Measurements from ENCODE around the gene ASPA. TPM values are rescaled to one million over a fixed set of nuclear protein-coding genes. Genes with fewer than 3 reads are reported as not detected.

Gene ASPA
- total RNA-seq, 1 donor from 2014 or later, result 8.2 TPM

DNA sequence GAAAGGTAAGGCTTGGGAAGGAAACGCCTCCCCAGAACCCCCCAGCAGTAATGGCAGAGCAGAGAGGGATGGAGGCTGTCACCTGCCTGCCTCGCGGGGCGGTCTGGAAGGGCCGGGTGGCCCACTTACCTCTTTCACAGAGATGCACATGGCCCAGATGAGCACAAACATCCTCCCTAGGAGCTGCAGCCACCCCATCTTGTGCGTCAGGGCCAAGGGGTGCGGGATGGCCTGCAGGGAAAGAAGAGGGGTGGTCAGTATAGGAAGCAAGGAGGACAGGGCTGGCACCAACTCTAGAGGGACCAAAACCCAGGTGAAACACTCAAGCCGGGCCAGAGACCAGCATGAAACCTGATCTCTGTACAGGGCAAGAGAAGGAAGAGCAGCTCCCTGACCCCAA lies 52.1 kb downstream of the ASPA start:
- H3K27ac ChIP-seq, result no peak overlapping the region
- no peak for ATAC-seq
- no peak for DNase-seq
- no peaks in the 10 kb centered on the region for H3K36me3 ChIP-seq
- H3K9me3 ChIP-seq, result no peaks in the 10 kb centered on the region
- TF ChIP-seq, protein P1, sequence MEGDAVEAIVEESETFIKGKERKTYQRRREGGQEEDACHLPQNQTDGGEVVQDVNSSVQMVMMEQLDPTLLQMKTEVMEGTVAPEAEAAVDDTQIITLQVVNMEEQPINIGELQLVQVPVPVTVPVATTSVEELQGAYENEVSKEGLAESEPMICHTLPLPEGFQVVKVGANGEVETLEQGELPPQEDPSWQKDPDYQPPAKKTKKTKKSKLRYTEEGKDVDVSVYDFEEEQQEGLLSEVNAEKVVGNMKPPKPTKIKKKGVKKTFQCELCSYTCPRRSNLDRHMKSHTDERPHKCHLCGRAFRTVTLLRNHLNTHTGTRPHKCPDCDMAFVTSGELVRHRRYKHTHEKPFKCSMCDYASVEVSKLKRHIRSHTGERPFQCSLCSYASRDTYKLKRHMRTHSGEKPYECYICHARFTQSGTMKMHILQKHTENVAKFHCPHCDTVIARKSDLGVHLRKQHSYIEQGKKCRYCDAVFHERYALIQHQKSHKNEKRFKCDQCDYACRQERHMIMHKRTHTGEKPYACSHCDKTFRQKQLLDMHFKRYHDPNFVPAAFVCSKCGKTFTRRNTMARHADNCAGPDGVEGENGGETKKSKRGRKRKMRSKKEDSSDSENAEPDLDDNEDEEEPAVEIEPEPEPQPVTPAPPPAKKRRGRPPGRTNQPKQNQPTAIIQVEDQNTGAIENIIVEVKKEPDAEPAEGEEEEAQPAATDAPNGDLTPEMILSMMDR (IDR thresholded peaks at IDR 0.05), result no peak
- intact Hi-C loops (cut with DNase I), result no loop called here
- H3K27me3 ChIP-seq (ENCODE audit: low read depth), result peaks cover 5% of the 10 kb centered on the region
- H3K4me3 ChIP-seq, result no peak overlapping the region
- no peaks in the 10 kb centered on the region for H3K4me1 ChIP-seq

DNA sequence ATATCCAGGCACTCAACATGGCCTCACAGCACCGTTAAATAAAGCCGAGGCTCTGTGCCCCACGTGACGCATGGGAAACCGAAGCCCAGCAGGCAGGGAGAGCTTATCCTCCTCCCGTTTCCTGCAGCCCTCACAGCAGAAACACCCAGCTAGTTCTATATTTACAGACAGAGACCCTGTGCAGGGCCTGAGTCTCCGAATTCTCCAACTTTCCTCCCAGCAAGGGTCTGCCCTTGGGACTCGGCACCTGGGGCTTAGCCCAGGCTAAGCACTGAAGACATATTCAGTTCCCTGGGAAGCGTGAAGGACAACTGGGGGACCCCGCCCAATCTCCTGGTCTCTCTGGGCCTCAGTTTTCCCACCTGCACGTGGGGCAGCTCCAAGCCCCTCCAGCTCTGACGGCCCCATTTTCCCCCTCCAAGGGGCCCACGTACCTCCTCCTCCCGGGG lies 52.6 kb downstream of the ASPA start:
- Histone ChIP-seq H3K9me3 (no peaks in the 10 kb centered on the region), H3K4me3 (no peak overlapping the region), H3K27me3 (ENCODE audit: low read depth) (peaks cover 5% of the 10 kb centered on the region), H3K36me3 (no peaks in the 10 kb centered on the region), H3K4me1 (no peaks in the 10 kb centered on the region), H3K27ac (no peak overlapping the region)
- DNase-seq (no peak), ATAC-seq (no peak)
- TF ChIP-seq, protein P1 (IDR thresholded peaks at IDR 0.05), result no peak
- intact Hi-C loops (cut with DNase I), result no loop called here

DNA sequence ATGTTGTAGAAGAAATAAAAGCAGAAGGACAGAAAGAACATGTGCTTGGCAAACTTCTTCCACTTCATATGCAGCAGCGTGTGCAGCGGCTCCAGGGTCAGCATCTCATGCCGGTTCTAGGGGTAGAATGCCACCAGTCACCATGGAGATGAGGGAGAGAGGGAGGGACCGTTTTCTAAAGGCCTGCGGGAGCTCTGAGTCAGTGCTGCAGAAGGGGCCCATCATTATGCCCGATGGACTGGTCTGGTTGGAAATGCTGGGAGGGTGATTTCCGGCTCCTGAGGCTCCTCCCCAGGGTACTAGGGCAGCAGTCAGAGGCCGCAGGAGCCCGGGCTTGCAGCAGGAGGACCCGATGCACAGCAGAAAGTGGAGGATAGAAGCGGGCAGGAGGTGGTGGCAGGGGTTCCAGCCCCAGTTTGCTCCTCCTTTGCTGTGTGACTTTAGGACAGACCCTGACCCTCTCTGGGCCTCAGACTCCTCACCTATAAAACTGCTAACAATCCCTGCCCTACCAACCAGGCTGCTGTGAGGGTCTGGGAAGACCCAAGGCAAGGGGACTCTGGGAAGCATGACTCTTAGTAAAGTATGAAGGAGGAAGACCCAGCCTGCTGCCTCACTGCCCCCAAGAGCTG lies 53.2 kb downstream of the ASPA start:
- no peak for DNase-seq
- Histone ChIP-seq H3K27me3 (ENCODE audit: low read depth) (peaks cover 5% of the 10 kb centered on the region), H3K9me3 (no peaks in the 10 kb centered on the region), H3K27ac (no peak overlapping the region), H3K4me3 (no peak overlapping the region), H3K4me1 (no peaks in the 10 kb centered on the region), H3K36me3 (no peaks in the 10 kb centered on the region)
- intact Hi-C loops (cut with DNase I), result no loop called here
- TF ChIP-seq, protein P1 (IDR thresholded peaks at IDR 0.05), result no peak
- ATAC-seq, result no peak

DNA sequence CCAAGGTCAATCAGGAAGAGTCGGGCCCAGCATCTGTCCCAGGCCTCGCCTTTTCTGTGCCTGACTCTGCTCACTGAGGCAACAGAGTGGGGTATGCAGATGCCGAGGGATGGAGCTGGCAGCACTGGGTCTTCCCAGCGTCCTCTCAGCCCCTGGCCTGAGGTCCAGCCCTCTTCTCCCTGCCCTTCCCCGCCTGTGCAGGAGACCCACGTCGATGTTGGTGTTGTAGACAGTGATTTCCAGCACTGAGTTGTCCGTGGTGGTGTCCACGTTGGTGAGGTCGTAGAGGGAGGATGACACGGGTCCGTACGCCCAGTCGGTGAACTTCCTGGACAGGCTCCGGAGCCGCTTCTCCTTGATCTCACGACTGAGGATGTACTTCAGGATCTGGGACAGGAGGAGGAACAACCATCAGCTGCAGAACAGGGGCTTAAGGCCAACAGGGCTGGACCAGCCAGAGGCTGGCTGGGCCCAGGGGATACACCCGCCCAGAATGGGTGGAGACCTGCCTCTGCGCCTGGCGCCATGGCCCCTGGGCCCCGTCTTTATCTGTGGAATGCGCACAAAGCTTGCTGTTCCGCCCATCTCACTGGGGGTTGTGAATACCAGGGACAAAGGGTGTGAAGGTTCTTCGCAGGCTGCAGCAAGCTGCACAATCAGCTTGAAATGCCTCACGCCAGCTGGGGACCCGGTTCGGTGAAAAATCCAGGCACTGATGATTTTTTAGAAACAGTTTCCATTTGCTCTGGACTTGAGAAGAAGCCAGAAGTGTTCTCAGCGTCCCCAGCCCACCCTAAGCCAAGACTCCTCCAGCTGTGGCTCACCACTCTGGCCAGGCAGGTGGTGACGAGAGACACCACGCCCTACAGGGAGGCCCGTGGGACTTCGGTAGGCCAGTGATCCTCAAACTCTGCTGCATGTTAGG lies 54.3 kb downstream of the ASPA start:
- Histone ChIP-seq H3K4me1 (no peaks in the 10 kb centered on the region), H3K4me3 (no peak overlapping the region), H3K9me3 (no peaks in the 10 kb centered on the region), H3K36me3 (no peaks in the 10 kb centered on the region), H3K27ac (peak overlapping the region; percentile 65), H3K27me3 (ENCODE audit: low read depth) (peaks cover 5% of the 10 kb centered on the region)
- no peak for DNase-seq
- TF ChIP-seq, protein P1 (IDR thresholded peaks at IDR 0.05), result no peak
- ATAC-seq, result peak; percentile 74 to 76
- intact Hi-C loops (cut with DNase I), result no loop called here

DNA sequence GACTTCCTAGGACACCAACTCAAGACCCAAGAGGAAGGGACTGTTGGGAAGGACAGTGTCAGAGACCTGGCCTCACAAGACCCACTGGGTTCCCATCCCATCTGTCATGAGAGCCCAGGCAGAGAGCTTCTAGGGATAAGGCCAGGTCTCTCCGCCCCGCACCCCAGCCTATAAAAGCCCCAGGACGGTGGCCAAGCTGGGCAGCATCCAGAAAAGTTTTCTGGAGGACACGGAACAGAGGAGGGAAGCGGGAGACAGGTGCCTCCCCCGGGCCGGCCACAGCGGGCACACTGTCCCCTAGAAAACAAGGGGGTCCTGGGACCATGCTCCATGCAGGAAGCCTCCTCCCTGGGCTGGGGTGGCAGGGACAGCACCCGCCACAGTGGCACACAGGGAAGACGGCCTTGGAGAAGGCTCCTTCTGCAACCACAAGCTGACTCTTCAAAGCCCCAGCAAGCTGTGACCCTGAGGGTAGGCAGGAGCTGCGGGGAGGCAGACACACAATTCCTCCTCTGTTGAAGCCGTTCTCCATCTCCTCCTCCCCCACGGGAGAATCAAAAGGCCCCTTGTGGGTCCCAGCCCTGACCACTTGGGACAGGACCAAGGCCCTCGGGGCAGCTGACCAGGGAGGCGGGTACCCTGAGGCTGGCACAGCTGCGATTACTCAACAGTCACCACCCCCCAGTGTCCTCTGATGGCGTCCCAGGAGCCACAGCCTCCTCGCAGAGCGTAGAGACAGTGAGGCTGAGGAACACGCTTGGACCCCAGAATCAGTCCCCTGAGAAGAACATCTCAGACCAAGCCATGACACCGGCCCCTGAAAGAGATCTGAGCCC lies 55.7 kb downstream of the ASPA start:
- intact Hi-C loops (cut with DNase I), result no loop called here
- ATAC-seq (no peak), DNase-seq (no peak)
- Histone ChIP-seq H3K4me3 (no peak overlapping the region), H3K9me3 (no peaks in the 10 kb centered on the region), H3K27me3 (ENCODE audit: low read depth) (peaks cover 10% of the 10 kb centered on the region), H3K4me1 (no peaks in the 10 kb centered on the region), H3K27ac (peak overlapping the region; percentile 65), H3K36me3 (no peaks in the 10 kb centered on the region)
- TF ChIP-seq, protein P1 (IDR thresholded peaks at IDR 0.05), result no peak
